ENCODE results near the gene MRPS35. TPM values are rescaled to one million over a fixed set of nuclear protein-coding genes. Genes with fewer than 3 reads are reported as not detected.

The MRPS35 gene
- total and polyA plus RNA-seq, 2 donors from 2014 or later = 40.1 to 97.8 TPM

- Histone ChIP-seq H3K27ac (ENCODE audit: low read depth in 2 of 2, low read length in 2 of 2) (no peak overlapping the region), H3K36me3 (ENCODE audit: control insufficient read depth in 2 of 3, insufficient read depth in 3 of 3, low read length in 3 of 3) (no peaks in the 10 kb centered on the region), H3K9ac (ENCODE audit: low read length in 3 of 3) (no peak overlapping the region), H3K9me3 (ENCODE audit: control insufficient read depth in 2 of 3, insufficient read depth in 1 of 3, low read length in 3 of 3) (no peaks in the 10 kb centered on the region), H3K27me3 (ENCODE audit: control insufficient read depth, insufficient read depth, low read length) (no peaks in the 10 kb centered on the region), H3K4me3 (ENCODE audit: low read length in 3 of 3) (no peak overlapping the region), H3K4me1 (ENCODE audit: control insufficient read depth in 2 of 3, insufficient read depth in 2 of 3, low read depth in 1 of 3, low read length in 3 of 3) (no peaks in the 10 kb centered on the region)
- no peak for TF ChIP-seq CTCF (IDR thresholded peaks at IDR 0.05; ENCODE audit: borderline replicate concordance, extremely low read depth, insufficient read depth)
- FAIRE-seq (no peak), DNase-seq (peak in 2 of 5 donors; percentile 9 to 31)
- intact Hi-C loops (cut with DNase I) = no loop called here
Measured at GRCh38 chr12:27769142-27769673, 58.6 kb downstream of the MRPS35 start.

- no peak for DNase-seq
Measured at GRCh38 chr12:27771481-27772327, 61.1 kb downstream of the MRPS35 start.

GRCh38 chr12:27772328-27773049 lies 61.9 kb downstream of the MRPS35 start:
- Histone ChIP-seq H3K4me3 (ENCODE audit: low read length in 3 of 3) (no peak overlapping the region), H3K9ac (ENCODE audit: low read length in 3 of 3) (no peak overlapping the region), H3K27ac (ENCODE audit: low read depth in 2 of 2, low read length in 2 of 2) (no peak overlapping the region), H3K9me3 (ENCODE audit: control insufficient read depth in 2 of 3, insufficient read depth in 1 of 3, low read length in 3 of 3) (no peaks in the 10 kb centered on the region), H3K4me1 (ENCODE audit: control insufficient read depth in 2 of 3, insufficient read depth in 2 of 3, low read depth in 1 of 3, low read length in 3 of 3) (no peaks in the 10 kb centered on the region), H3K36me3 (ENCODE audit: control insufficient read depth in 2 of 3, insufficient read depth in 3 of 3, low read length in 3 of 3) (no peaks in the 10 kb centered on the region), H3K27me3 (ENCODE audit: control insufficient read depth, insufficient read depth, low read length) (no peaks in the 10 kb centered on the region)
- intact Hi-C loops (cut with DNase I) = no loop called here
- FAIRE-seq (no peak), DNase-seq (no peak)
- no peak for TF ChIP-seq CTCF (IDR thresholded peaks at IDR 0.05; ENCODE audit: borderline replicate concordance, extremely low read depth, insufficient read depth)

More at GRCh38 chr12:27771481-27772327, 61.1 kb downstream of the MRPS35 start:
- H3K4me1 ChIP-seq (ENCODE audit: control insufficient read depth in 2 of 3, insufficient read depth in 2 of 3, low read depth in 1 of 3, low read length in 3 of 3) = no peaks in the 10 kb centered on the region
- no peak for FAIRE-seq
- H3K9ac ChIP-seq (ENCODE audit: low read length in 3 of 3) = no peak overlapping the region
- H3K27ac ChIP-seq (ENCODE audit: low read depth in 2 of 2, low read length in 2 of 2) = no peak overlapping the region
- H3K9me3 ChIP-seq (ENCODE audit: control insufficient read depth in 2 of 3, insufficient read depth in 1 of 3, low read length in 3 of 3) = no peaks in the 10 kb centered on the region
- no peaks in the 10 kb centered on the region for H3K27me3 ChIP-seq (ENCODE audit: control insufficient read depth, insufficient read depth, low read length)
- no peak overlapping the region for H3K4me3 ChIP-seq (ENCODE audit: low read length in 3 of 3)
- H3K36me3 ChIP-seq (ENCODE audit: control insufficient read depth in 2 of 3, insufficient read depth in 3 of 3, low read length in 3 of 3) = no peaks in the 10 kb centered on the region
- intact Hi-C loops (cut with DNase I) = no loop called here
- TF ChIP-seq CTCF (IDR thresholded peaks at IDR 0.05; ENCODE audit: borderline replicate concordance, extremely low read depth, insufficient read depth) = no peak

Data from kidney (tissue), 14 donors.